ENCODE data around the gene TM4SF4.

Gene TM4SF4

DNA sequence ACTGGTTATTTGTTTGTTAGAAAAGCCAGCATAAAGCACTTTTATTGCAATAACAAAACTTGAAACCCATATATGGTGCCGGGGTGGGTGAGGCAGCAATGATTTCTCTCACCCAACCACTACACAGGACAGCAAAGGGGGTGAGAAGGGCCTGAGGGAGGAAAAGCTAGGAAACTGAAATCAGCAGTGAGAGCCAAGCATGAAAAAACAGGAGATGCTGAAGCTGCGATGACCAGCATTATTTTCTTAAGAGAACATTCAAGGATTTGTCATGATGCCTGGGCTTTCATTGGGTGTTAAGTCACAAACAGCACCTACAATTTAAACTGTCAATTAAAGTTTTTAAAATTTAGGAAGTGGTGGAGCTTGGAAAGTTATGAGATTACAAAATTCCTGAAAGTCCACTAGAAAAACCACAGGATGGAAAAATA, 11.9 kb upstream of the TM4SF4 start:
- TF ChIP-seq, protein P1, sequence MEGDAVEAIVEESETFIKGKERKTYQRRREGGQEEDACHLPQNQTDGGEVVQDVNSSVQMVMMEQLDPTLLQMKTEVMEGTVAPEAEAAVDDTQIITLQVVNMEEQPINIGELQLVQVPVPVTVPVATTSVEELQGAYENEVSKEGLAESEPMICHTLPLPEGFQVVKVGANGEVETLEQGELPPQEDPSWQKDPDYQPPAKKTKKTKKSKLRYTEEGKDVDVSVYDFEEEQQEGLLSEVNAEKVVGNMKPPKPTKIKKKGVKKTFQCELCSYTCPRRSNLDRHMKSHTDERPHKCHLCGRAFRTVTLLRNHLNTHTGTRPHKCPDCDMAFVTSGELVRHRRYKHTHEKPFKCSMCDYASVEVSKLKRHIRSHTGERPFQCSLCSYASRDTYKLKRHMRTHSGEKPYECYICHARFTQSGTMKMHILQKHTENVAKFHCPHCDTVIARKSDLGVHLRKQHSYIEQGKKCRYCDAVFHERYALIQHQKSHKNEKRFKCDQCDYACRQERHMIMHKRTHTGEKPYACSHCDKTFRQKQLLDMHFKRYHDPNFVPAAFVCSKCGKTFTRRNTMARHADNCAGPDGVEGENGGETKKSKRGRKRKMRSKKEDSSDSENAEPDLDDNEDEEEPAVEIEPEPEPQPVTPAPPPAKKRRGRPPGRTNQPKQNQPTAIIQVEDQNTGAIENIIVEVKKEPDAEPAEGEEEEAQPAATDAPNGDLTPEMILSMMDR (IDR thresholded peaks at IDR 0.05; ENCODE audit: insufficient read depth, missing control alignments): no peak
- DNase-seq (ENCODE audit: insufficient read length, low spot score) (no peak), FAIRE-seq (no peak)

DNA sequence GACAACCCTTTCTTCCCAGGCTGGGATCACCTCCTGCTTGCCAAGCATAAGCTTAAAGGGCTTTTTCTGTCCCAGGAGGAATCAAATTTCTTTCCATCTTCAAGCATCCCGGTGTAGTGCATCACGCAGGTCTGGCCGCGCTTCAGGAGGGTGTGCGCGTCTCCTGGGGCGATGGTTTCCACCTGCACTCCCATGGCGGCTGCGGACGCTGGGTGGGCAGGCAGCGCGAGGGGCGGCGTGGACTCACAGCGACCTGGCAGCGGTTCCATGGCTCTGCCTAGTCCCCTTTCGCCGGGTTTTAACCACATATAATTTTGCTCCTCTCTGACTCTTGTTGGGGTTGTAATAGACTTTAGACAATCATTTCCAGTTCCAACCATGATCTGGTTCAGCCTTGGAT, 10.6 kb upstream of the TM4SF4 start:
- FAIRE-seq: no peak
- DNase-seq (ENCODE audit: insufficient read length, low spot score): no peak
- TF ChIP-seq, protein P1 (IDR thresholded peaks at IDR 0.05; ENCODE audit: insufficient read depth, missing control alignments): no peak

DNA sequence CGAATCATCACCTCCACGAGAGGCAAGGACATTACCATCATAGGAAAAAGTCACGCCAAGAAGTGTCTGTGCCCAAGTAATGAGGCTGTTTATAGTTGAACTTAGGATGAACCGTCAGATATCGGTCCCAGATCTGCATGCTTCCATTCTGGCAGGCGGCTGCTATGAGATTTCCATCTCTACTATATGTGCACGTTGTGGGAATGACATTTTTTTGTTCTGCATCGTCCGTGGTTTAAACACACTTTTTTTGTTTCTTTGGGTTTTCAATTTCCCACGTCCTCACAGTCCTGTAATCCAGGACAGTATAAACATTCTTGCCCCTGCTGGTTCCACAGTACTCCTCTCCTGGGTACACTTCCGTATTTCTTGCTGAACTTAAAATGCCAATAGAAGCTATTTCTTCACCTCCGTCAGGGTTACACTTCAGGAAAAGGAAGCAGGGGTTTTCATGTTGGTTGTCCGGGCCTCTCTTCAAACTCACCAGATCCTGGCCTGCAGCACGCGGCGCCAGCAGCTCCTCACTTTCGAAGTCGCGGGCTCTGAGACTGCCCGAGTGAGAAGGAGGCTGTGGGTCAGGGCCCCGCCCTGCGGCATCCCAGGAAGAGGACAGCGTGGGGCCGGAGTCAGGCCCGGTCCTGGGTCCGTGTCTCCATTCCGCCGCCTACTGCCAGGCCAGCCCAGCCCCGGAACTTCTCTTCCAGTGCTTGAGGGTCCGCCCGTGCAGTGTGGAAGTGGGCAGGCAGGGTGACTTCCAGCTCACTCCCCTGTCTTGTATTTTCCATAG, 9.8 kb upstream of the TM4SF4 start:
- no peak for FAIRE-seq
- TF ChIP-seq, protein P1 (IDR thresholded peaks at IDR 0.05; ENCODE audit: insufficient read depth, missing control alignments): no peak
- no peak for DNase-seq (ENCODE audit: insufficient read length, low spot score)

DNA sequence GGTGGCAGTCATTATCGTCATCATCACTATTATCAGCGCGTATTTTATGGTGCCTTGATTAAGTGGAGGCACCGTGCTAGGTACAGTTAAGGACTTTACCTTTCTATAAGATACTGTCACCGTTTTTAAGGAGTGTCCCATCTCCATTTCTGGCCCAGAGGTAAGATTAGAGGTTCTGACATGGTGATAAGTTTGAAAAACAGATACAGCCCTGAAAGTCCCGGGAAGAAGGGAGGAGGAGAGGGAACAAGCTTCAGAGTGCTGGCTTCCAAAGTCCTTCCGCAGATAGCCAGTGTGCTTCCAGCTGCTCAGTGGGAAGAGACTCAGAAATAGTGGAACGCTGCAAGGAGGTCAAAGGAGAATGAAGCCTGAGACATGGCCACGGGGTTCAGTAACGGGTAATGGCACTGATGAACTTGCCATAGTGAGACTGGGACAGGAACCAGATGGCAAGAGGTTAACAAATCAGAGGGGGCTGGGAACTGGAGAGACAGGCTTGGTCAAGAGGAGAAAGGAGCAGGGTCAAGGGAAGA, 9.1 kb upstream of the TM4SF4 start:
- TF ChIP-seq, protein P1 (IDR thresholded peaks at IDR 0.05; ENCODE audit: insufficient read depth, missing control alignments): no peak
- DNase-seq (ENCODE audit: insufficient read length, low spot score) (no peak), FAIRE-seq (no peak)

DNA sequence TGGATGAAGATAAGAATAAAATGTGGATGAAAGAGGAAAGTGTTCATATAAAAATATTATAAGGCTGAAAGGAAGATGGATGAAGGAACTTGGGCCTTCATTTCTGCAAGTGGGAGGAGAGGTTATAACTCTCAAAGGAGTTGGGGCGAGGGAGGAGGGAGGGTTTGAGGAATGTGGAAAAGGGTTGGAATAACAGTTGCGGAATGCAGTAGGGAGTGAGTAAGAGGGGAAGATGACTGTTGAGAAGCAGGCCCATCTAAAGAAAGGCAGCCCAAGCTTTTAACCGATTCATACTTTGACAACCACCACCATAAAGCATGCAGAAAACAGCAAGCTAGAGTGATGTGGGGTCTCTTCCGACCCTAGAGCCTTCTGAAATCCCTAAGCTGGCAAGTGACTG, 8.3 kb upstream of the TM4SF4 start:
- TF ChIP-seq, protein P1 (IDR thresholded peaks at IDR 0.05; ENCODE audit: insufficient read depth, missing control alignments): no peak
- FAIRE-seq (no peak), DNase-seq (ENCODE audit: insufficient read length, low spot score) (no peak)

DNA sequence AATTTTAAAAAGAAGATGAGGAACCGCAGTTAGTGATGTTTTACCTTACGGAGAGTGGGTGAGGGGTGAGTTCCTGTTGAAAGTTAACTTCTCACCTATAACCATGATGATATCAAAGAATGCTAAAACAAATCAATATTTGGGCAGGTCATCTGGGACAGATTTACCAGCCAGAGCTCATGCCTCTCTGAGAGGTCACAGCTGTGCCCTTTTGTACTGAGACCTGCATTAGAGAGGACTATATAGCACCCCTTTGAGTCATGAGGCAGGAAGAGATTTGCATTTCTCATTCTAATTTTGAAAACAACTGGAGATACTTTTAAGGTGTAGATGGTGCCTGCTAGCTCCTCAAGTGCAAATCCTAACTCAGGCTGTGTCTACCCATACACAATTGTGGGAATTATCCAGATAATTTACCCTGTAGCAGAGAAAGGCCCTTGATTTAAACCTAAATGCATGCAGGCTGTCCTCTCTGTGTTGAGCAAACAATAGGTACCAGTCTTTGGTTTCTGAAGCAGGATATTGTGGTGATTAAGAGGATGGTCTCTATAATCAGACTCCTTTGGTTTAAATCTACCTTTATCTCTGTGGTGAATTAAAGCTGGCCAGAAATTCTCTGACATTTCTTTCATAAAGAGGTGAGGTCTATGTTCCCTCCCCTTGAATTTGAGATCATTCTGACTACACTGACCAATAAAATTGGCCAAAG, 5.8 kb upstream of the TM4SF4 start:
- no peak for FAIRE-seq
- no peak for DNase-seq (ENCODE audit: insufficient read length, low spot score)
- TF ChIP-seq, protein P1 (IDR thresholded peaks at IDR 0.05; ENCODE audit: insufficient read depth, missing control alignments): no peak

Data from D721Med (cell line).